Activated T-helper 17 cell treated with anti-CD3 and anti-CD28 coated beads, Interleukin-2, amount 50 U/mL, for 72 hours (primary cell): Measurements from ENCODE around the gene PRB2. TPM values are rescaled to one million over a fixed set of nuclear protein-coding genes. Genes with fewer than 3 reads are reported as not detected.

Experiments
- total RNA-seq, 2 donors: library from RNA; stranded (reverse); gene quantifications; one replicate each; pipeline ENCODE4 v1.2.3, GENCODE V29; 2022

The PRB2 gene
- total RNA-seq, 2 donors from 2014 or later: not detected

Other genes with a start within 250 kb of the PRB2 start
- gene SMIM10L1, start 224.4 kb downstream of the PRB2 start, total RNA-seq: 1 to 10 TPM; 8.2 to 9.7 TPM
- not detected for gene TAS2R42, start 208.6 kb downstream of the PRB2 start, total RNA-seq
- not detected for gene PRB3, start 125.9 kb downstream of the PRB2 start, total RNA-seq
- gene PRB4, start 85.1 kb downstream of the PRB2 start, total RNA-seq: not detected